H1 (cell line): ENCODE measurements around the gene TM9SF1. TPM values are rescaled to one million over a fixed set of nuclear protein-coding genes. Genes with fewer than 3 reads are reported as not detected.

Experiments
- CTCF ChIA-PET: fragments of 300-600 bp; sonication (Branson Sonifier 250); formaldehyde crosslinking; loops from one replicate; lab custom pipeline; 2021; ENCODE audit not compliant: partially characterized antibody; lab: Charles Lee
- POLR2A ChIA-PET: fragments of 300-600 bp; sonication (Branson Sonifier 250); formaldehyde crosslinking; loops from one replicate; lab custom pipeline; 2021; ENCODE audit warnings: inconsistent platforms; ENCODE audit not compliant: partially characterized antibody; lab: Charles Lee
- DNase-seq, 2 experiments: peaks; one replicate each; pipeline versions ENCODE4 v3.0.0 to v3.0.0-alpha.2; 2010 to 2022; ENCODE audit warnings: low spot score in 2 of 2, low read depth in 1 of 2, mixed read lengths in 1 of 2
- FAIRE-seq: peaks from 2 replicates; lab custom pipeline; 2011; peaks lifted over from hg19 to GRCh38; lab: Jason Lieb, UNC
- H2AFZ ChIP-seq: 2 replicates; pipeline ENCODE4 v1.8.1; 2012; ENCODE audit warnings: low read length, inconsistent platforms
- H2AK5ac ChIP-seq: 2 replicates; pipeline ENCODE4 v1.6.1; 2013; ENCODE audit warnings: low read depth, low read length
- H2BK120ac ChIP-seq: replicated peaks from 2 replicates; pipeline ENCODE3; 2013; ENCODE audit warnings: low read depth, low read length, inconsistent platforms
- H2BK12ac ChIP-seq: 2 replicates; pipeline ENCODE4 v1.6.1; 2013; ENCODE audit warnings: low read depth, low read length
- H2BK15ac ChIP-seq: 2 replicates; pipeline ENCODE4 v1.6.1; 2013; ENCODE audit warnings: low read length
- H2BK20ac ChIP-seq: 2 replicates; pipeline ENCODE4 v1.6.1; 2013; ENCODE audit warnings: low read length
- H2BK5ac ChIP-seq: 2 replicates; pipeline ENCODE4 v1.6.1; 2013; ENCODE audit warnings: low read depth, low read length
- H3K14ac ChIP-seq: 2 replicates; pipeline ENCODE4 v1.6.1; 2013; ENCODE audit warnings: inconsistent platforms; ENCODE audit not compliant: insufficient read length
- H3K18ac ChIP-seq: 2 replicates; pipeline ENCODE4 v1.6.1; 2013; ENCODE audit warnings: low read length; ENCODE audit errors: extremely low read depth
- H3K23ac ChIP-seq: 2 replicates; pipeline ENCODE4 v1.6.1; 2013; ENCODE audit warnings: inconsistent platforms; ENCODE audit not compliant: insufficient read length
- H3K23me2 ChIP-seq: 2 replicates; pipeline ENCODE4 v1.6.1; 2013; ENCODE audit warnings: low read depth, low read length
- H3K27ac ChIP-seq: 2 replicates; pipeline ENCODE4 v1.6.1; 2011; ENCODE audit warnings: low read depth, low read length, inconsistent platforms
- H3K27me3 ChIP-seq, 4 experiments: replicated peaks in 1 of 4; 1 replicate in 1 of 4; 2 replicates in 3 of 4; pipeline versions ENCODE4 v1.6.1 to v1.8.1; 2011 to 2013; ENCODE audit warnings: low read length in 3 of 4, mild to moderate bottlenecking in 3 of 4, inconsistent platforms in 2 of 4, mixed read lengths in 2 of 4, moderate library complexity in 1 of 4; ENCODE audit not compliant: control insufficient read depth in 3 of 4, insufficient read depth in 3 of 4; ENCODE audit errors: extremely low read depth in 1 of 4
- H3K36me3 ChIP-seq, 4 experiments: 2 replicates each; pipeline versions ENCODE4 v1.6.1 to v1.8.1; 2011 to 2013; ENCODE audit warnings: mild to moderate bottlenecking in 4 of 4, low read length in 3 of 4, moderate library complexity in 2 of 4, control low read depth in 1 of 4, inconsistent platforms in 1 of 4; ENCODE audit not compliant: insufficient read depth in 4 of 4, control insufficient read depth in 2 of 4
- H3K4ac ChIP-seq: replicated peaks from 2 replicates; pipeline ENCODE3; 2013; ENCODE audit warnings: low read length, low read depth, mixed read lengths, inconsistent platforms; ENCODE audit not compliant: insufficient read length
- H3K4me1 ChIP-seq, 4 experiments: replicated peaks in 1 of 4; 1 replicate in 1 of 4; 2 replicates in 3 of 4; pipeline versions ENCODE4 v1.6.1 to v1.8.1; 2011 to 2013; ENCODE audit warnings: low read length in 3 of 4, inconsistent platforms in 2 of 4, mixed read lengths in 1 of 4; ENCODE audit not compliant: insufficient read depth in 4 of 4, control insufficient read depth in 3 of 4
- H3K4me2 ChIP-seq, 2 experiments: 2 replicates each; pipeline versions ENCODE4 v1.6.1 to v1.8.1; 2011 to 2013; ENCODE audit warnings: low read depth in 2 of 2, low read length in 2 of 2, control low read depth in 1 of 2, inconsistent platforms in 1 of 2, mild to moderate bottlenecking in 1 of 2; ENCODE audit not compliant: insufficient read depth in 1 of 2
- H3K4me3 ChIP-seq, 4 experiments: fragments of 200-600, 300-600 bp in 1 of 4; sonication (generic), shearing (Covaris generic), sonication (Bioruptor Twin) in 1 of 4; 2 replicates each; pipeline versions ENCODE4 v1.5.1 to v1.8.1; 2011 to 2016; ENCODE audit warnings: low read length in 4 of 4, low read depth in 3 of 4, control low read depth in 2 of 4, inconsistent platforms in 2 of 4, mild to moderate bottlenecking in 2 of 4, mixed read lengths in 1 of 4, moderate library complexity in 1 of 4; ENCODE audit not compliant: insufficient read depth in 2 of 4; ENCODE audit errors: extremely low read depth in 1 of 4
- H3K56ac ChIP-seq: replicated peaks from 2 replicates; pipeline ENCODE3; 2013; ENCODE audit warnings: low read depth, mild to moderate bottlenecking, mixed read lengths, low read length, inconsistent platforms; ENCODE audit not compliant: insufficient read length
- H3K79me1 ChIP-seq: 2 replicates; pipeline ENCODE4 v1.6.1; 2013; ENCODE audit warnings: low read depth, low read length, control low read depth
- H3K79me2 ChIP-seq, 2 experiments: 2 replicates each; pipeline versions ENCODE4 v1.6.1 to v1.8.1; 2012 to 2013; ENCODE audit warnings: low read length in 2 of 2, mild to moderate bottlenecking in 2 of 2, inconsistent platforms in 1 of 2; ENCODE audit not compliant: insufficient read depth in 2 of 2, control insufficient read depth in 1 of 2
- H3K9ac ChIP-seq, 4 experiments: replicated peaks in 1 of 4; 1 replicate in 1 of 4; 2 replicates in 3 of 4; pipeline versions ENCODE4 v1.6.1 to v1.8.1; 2011 to 2013; ENCODE audit warnings: low read depth in 3 of 4, low read length in 3 of 4, control low read depth in 2 of 4, mild to moderate bottlenecking in 2 of 4, moderate library complexity in 2 of 4, inconsistent platforms in 1 of 4; ENCODE audit errors: extremely low read depth in 1 of 4
- H3K9me3 ChIP-seq, 2 experiments: 2 replicates each; pipeline versions ENCODE4 v1.6.1 to v1.8.1; 2012 to 2013; ENCODE audit warnings: mild to moderate bottlenecking in 2 of 2, moderate library complexity in 2 of 2, control low read depth in 1 of 2, inconsistent platforms in 1 of 2, low read depth in 1 of 2, low read length in 1 of 2, mixed read lengths in 1 of 2; ENCODE audit not compliant: insufficient read depth in 2 of 2
- H4K20me1 ChIP-seq, 2 experiments: replicated peaks in 1 of 2; 2 replicates each; pipeline versions ENCODE3 to v1.8.1; 2011 to 2013; ENCODE audit warnings: inconsistent platforms in 2 of 2, low read length in 2 of 2, mild to moderate bottlenecking in 1 of 2; ENCODE audit not compliant: insufficient read depth in 2 of 2, control insufficient read depth in 1 of 2
- H4K5ac ChIP-seq: 2 replicates; pipeline ENCODE4 v1.6.1; 2013; ENCODE audit warnings: low read length, low read depth, mixed read lengths, inconsistent platforms; ENCODE audit not compliant: insufficient read length
- H4K8ac ChIP-seq: 2 replicates; pipeline ENCODE4 v1.8.0; 2013; ENCODE audit warnings: mild to moderate bottlenecking, moderate library complexity, low read length, inconsistent platforms; ENCODE audit not compliant: insufficient read depth; ENCODE audit errors: extremely low read depth
- H4K91ac ChIP-seq: replicated peaks from 2 replicates; pipeline ENCODE3; 2013; ENCODE audit warnings: low read length, mixed read lengths, inconsistent platforms; ENCODE audit not compliant: insufficient read length
- BRCA1 ChIP-seq: IDR thresholded peaks from 2 replicates; pipeline ENCODE4 v1.6.1; 2012; ENCODE audit warnings: low read depth, low read length, improper control_type of control experiment
- FOSL1 ChIP-seq: IDR thresholded peaks from 2 replicates; pipeline ENCODE4 v1.6.1; 2011; ENCODE audit warnings: mild to moderate bottlenecking, low read depth, low read length, moderate library complexity; ENCODE audit not compliant: insufficient read depth
- PHF8 ChIP-seq: fragments of 200-600 bp; sonication (generic); conservative IDR thresholded peaks from 2 replicates; pipeline ENCODE4 v1.7.1; 2012; ENCODE audit warnings: low read depth, mild to moderate bottlenecking, inconsistent platforms, low read length, moderate library complexity
- SIN3A ChIP-seq, 2 experiments: IDR thresholded peaks in 1 of 2; conservative IDR thresholded peaks in 1 of 2; 2 replicates each; pipeline ENCODE4 v1.6.1; 2011 to 2012; ENCODE audit warnings: low read length in 2 of 2, improper control_type of control experiment in 1 of 2, low read depth in 1 of 2, mild to moderate bottlenecking in 1 of 2
- SUZ12 ChIP-seq: fragments of 200-600 bp; sonication (generic); IDR thresholded peaks from 2 replicates; pipeline ENCODE4 v1.6.1; 2012; ENCODE audit warnings: mild to moderate bottlenecking, inconsistent platforms, low read length, moderate library complexity, mixed read lengths
- TAF1 ChIP-seq: IDR thresholded peaks from 2 replicates; pipeline ENCODE4 v1.6.1; 2011; ENCODE audit warnings: mild to moderate bottlenecking, low read depth, low read length
- WGBS, 2 experiments: shearing (Covaris generic) in 1 of 2; methylation state at CpG; one replicate each; pipeline versions ENCODE4 v1.1.6 to v1.1.7; 2013 to 2015; ENCODE audit warnings: low lambda C conversion rate in 2 of 2, mixed read lengths in 2 of 2, inconsistent platforms in 1 of 2, low coverage in 1 of 2, missing lambda C conversion rate in 1 of 2; ENCODE audit not compliant: insufficient replicate concordance in 2 of 2, insufficient coverage in 1 of 2, insufficient read length in 1 of 2; ENCODE audit errors: extremely low coverage in 1 of 2, missing lambda C conversion rate in 1 of 2; 5-methylcytosine and 5-hydroxymethylcytosine counted together
- polyA plus RNA-seq, 7 experiments: library from polyadenylated mRNA; depleted of rRNA in 3 of 7; stranded (reverse) in 5 of 7; unstranded in 2 of 7; fragments of >200 nt in 5 of 7; fragments of 200-250 nt in 2 of 7; gene quantifications; 1 replicate in 5 of 7; 2 replicates in 1 of 7; 4 replicates in 1 of 7; pipeline versions ENCODE4 v1.2.1 to v1.2.3, GENCODE V29; 2011 to 2013; ENCODE audit warnings: missing spikeins in 2 of 7, mixed read lengths in 2 of 7
- total RNA-seq: library from RNA; stranded (reverse); fragmentation: NEBNext Ultra II Directional; extraction: Animal tissue kit (Norgen Biotek cat#: 25700); gene quantifications from 2 replicates; pipeline ENCODE4 v1.2.1, GENCODE V29; 2021

The TM9SF1 gene
- total and polyA plus RNA-seq, 2 of the 8 experiments (the other 6 are each of a cell fraction or from before 2014, with no cell fraction given) = 22.2 to 29.2 TPM

DNA sequence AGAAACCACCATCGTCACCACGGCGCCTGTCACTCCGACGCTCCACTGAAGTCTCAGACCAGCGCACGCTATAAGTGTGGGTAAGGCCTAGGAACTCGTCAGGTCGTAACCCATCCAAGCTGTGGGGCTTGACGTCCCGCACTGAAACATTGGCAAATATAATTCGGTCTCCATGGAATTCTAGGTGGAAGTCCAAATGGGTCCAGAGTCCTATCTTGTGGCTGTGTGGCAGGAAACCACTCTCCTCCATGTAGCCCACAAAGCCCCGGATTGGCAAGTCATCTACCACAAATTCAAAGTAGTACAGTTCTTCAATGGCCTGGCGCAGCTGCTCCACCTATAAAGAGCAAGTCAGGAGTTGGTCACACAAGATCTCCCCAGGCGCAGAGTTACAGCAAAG is 2.3 kb downstream of the TM9SF1 start:
- Histone ChIP-seq H3K27ac (no peak overlapping the region), H3K23ac (no peak overlapping the region), H3K36me3 (peaks cover 4 to 6% (median 5%) of the 10 kb centered on the region in 4 experiments; a peak in 6 of 8 replicates), H3K4me3 (no peak overlapping the region), H4K8ac (no peak overlapping the region), H3K9me3 (no peaks in the 10 kb centered on the region), H3K27me3 (no peaks in the 10 kb centered on the region), H2AK5ac (no peak overlapping the region), H3K56ac (no peak overlapping the region), H2BK120ac (no peak overlapping the region), H3K79me1 (no peaks in the 10 kb centered on the region; the same call in 1 of the 2 replicates), H2BK20ac (no peak overlapping the region), H2AFZ (no peak overlapping the region), H3K79me2 (peaks cover 0 to 1% of the 10 kb centered on the region in 2 experiments; a peak in 1 of 4 replicates), H4K5ac (no peak overlapping the region), H3K9ac (no peak overlapping the region), H3K4ac (no peak overlapping the region), H2BK12ac (no peak overlapping the region), H3K4me1 (peaks cover 0 to 11% (median 3%) of the 10 kb centered on the region in 4 experiments; a peak in 5 of 7 replicates), H3K14ac (no peak overlapping the region), H3K4me2 (no peak overlapping the region), H3K18ac (no peak overlapping the region), H3K23me2 (peaks cover 8% of the 10 kb centered on the region), H4K91ac (no peak overlapping the region), H2BK15ac (no peak overlapping the region), H2BK5ac (no peak overlapping the region), H4K20me1 (peaks cover 0 to under 1% of the 10 kb centered on the region in 2 experiments)
- FAIRE-seq (no peak), DNase-seq (no peak)
- TF ChIP-seq SIN3A (conservative IDR thresholded peaks at IDR 0.05 in 1 of 2, IDR thresholded peaks at IDR 0.05 in 1 of 2; ENCODE audit: low read depth in 1 of 2, low read length in 2 of 2) = no peak
- TF ChIP-seq TAF1 = no peak
- no peak for TF ChIP-seq FOSL1
- no peak for TF ChIP-seq SUZ12
- TF ChIP-seq BRCA1 = no peak
- TF ChIP-seq PHF8 = no peak
- CTCF ChIA-PET = no interaction called here
- 96% methylated on average over 15 of the region's 15 CpGs; no CpG with 5 or more reads in 1 of the 2 experiments for WGBS, 2 experiments
- POLR2A ChIA-PET = interaction anchor here (4.3 to 4.7 kb wide), 2 partner anchors 10 to 18 kb away, joined by 58 to 119 read pairs; partner anchors contain the start of genes CHMP4A and MDP1
